GM19193 (cell line): ENCODE results near the gene LRBA.

Experiments
- POLR2A ChIP-seq: IDR thresholded peaks from 4 replicates; pipeline ENCODE4 v1.6.1; 2011; ENCODE audit not compliant: insufficient read depth, insufficient read length; ENCODE audit errors: extremely low read depth

Gene LRBA

DNA sequence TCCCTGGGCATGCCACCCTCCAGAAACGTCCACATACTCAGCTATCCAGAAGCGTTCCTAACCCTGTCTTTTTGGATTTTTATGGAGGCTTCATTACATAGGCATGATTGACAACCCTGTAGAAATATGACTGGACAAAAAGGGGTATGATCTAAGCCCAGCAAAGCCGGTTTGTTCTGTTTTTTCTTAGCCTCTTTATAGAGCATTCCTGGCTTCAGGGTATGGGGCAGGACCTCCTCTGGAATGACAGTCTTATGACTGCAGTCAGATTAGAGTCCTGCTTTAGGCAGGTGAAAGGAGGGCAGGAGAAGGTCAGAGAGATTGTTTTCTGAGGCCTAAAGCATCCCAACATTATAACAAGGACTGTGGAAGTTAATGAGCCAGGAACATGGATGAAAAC, 799.5 kb downstream of the LRBA start:
- no peak for TF ChIP-seq POLR2A
